Gastroesophageal sphincter (tissue), 3 donors: Measurements from ENCODE around the gene SIRT4.

ENCODE experiments used
- CTCF ChIP-seq, 4 experiments: fragments of 200-600 bp in 2 of 4; fragments of 450-650 bp in 2 of 4; sonication (generic) in 1 of 4; IDR thresholded peaks; one replicate each; pipeline ENCODE4 v1.5.1; 2017 to 2019; ENCODE audit warnings: antibody characterized with exemption in 4 of 4, mild to moderate bottlenecking in 2 of 4, moderate library complexity in 2 of 4
- EP300 ChIP-seq: sonication (generic); formaldehyde crosslinking; IDR thresholded peaks from one replicate; pipeline ENCODE4 v1.6.1; 2017; ENCODE audit warnings: antibody characterized with exemption, mild to moderate bottlenecking
- POLR2A ChIP-seq, 2 donors: fragments of 450-650 bp; IDR thresholded peaks; one replicate each; pipeline ENCODE4 v1.6.1; 2017; ENCODE audit warnings: antibody characterized with exemption in 2 of 2, mild to moderate bottlenecking in 2 of 2, moderate library complexity in 1 of 2
- POLR2AphosphoS5 ChIP-seq: sonication (generic); formaldehyde crosslinking; IDR thresholded peaks from one replicate; pipeline ENCODE4 v1.6.1; 2017; ENCODE audit warnings: antibody characterized with exemption

GRCh38 chr12:120343692-120344091 lies 41.6 kb downstream of the SIRT4 start:
- no peak for TF ChIP-seq POLR2AphosphoS5
- TF ChIP-seq CTCF (IDR thresholded peaks at IDR 0.05), result no peak
- no peak for TF ChIP-seq POLR2A (IDR thresholded peaks at IDR 0.05)
- no peak for TF ChIP-seq EP300
